GM23338 (cell line): ENCODE measurements around the gene UST. TPM values are rescaled to one million over a fixed set of nuclear protein-coding genes. Genes with fewer than 3 reads are reported as not detected.

ENCODE experiments used
- ATAC-seq: fragments of 200-7000 bp; cut with Tn5 transposase; 3 replicates; pipeline ENCODE4 v1.9.1; 2020
- DNase-seq: peaks from one replicate; pipeline ENCODE4 v3.0.0-alpha.2; 2015; ENCODE audit warnings: low spot score
- H2AFZ ChIP-seq: fragments of 200-600 bp; sonication (generic); 2 replicates; pipeline ENCODE4 v1.8.0; 2016; ENCODE audit warnings: antibody characterized with exemption, mild to moderate bottlenecking, moderate library complexity
- H3F3A ChIP-seq: fragments of 200-600 bp; sonication (generic); replicated peaks from 2 replicates; pipeline ENCODE4 v1.8.0; 2017; ENCODE audit warnings: antibody characterized with exemption, mixed run types, low read depth
- H3K27ac ChIP-seq: fragments of 200-600 bp; sonication (generic); 2 replicates; pipeline ENCODE4 v1.6.1; 2016; ENCODE audit warnings: low read depth
- H3K27me3 ChIP-seq: fragments of 200-600 bp; sonication (generic); 2 replicates; pipeline ENCODE4 v1.8.0; 2016; ENCODE audit warnings: mild to moderate bottlenecking, mixed run types, moderate library complexity; ENCODE audit not compliant: insufficient read depth
- H3K36me3 ChIP-seq: fragments of 200-600 bp; sonication (generic); 2 replicates; pipeline ENCODE4 v1.8.0; 2016; ENCODE audit warnings: mild to moderate bottlenecking; ENCODE audit not compliant: insufficient read depth
- H3K4me1 ChIP-seq: fragments of 200-600 bp; sonication (generic); 2 replicates; pipeline ENCODE4 v1.8.0; 2016; ENCODE audit warnings: mild to moderate bottlenecking, moderate library complexity; ENCODE audit not compliant: insufficient read depth
- H3K4me2 ChIP-seq: fragments of 200-600 bp; sonication (generic); 2 replicates; pipeline ENCODE4 v1.7.1; 2017; ENCODE audit warnings: mixed run types
- H3K4me3 ChIP-seq: fragments of 200-600 bp; sonication (generic); 2 replicates; pipeline ENCODE4 v1.6.1; 2016; ENCODE audit warnings: mixed run types
- H3K79me2 ChIP-seq: fragments of 200-600 bp; sonication (generic); replicated peaks from 2 replicates; pipeline ENCODE4 v1.8.0; 2017; ENCODE audit warnings: mild to moderate bottlenecking; ENCODE audit not compliant: insufficient read depth
- H3K9me2 ChIP-seq: fragments of 200-600 bp; sonication (generic); 2 replicates; pipeline ENCODE4 v1.8.0; 2017; ENCODE audit not compliant: insufficient read depth
- H4K20me1 ChIP-seq: fragments of 200-600 bp; sonication (generic); replicated peaks from 2 replicates; pipeline ENCODE4 v1.8.0; 2017; ENCODE audit warnings: mild to moderate bottlenecking; ENCODE audit not compliant: insufficient read depth
- H3K27ac Mint-ChIP-seq: 2 replicates; pipeline ENCODE4 v1.8.0; 2020; ENCODE audit warnings: inconsistent platforms, mild to moderate bottlenecking, moderate library complexity, mixed read lengths
- H3K27me3 Mint-ChIP-seq: 3 replicates; pipeline ENCODE4 v1.8.0; 2022; ENCODE audit warnings: low read depth, mild to moderate bottlenecking, moderate library complexity, mixed read lengths, inconsistent platforms; ENCODE audit not compliant: insufficient read depth, poor library complexity
- H3K36me3 Mint-ChIP-seq: 3 replicates; pipeline ENCODE4 v1.8.0; 2021; ENCODE audit warnings: low read depth, mild to moderate bottlenecking, inconsistent platforms, moderate library complexity, mixed read lengths
- H3K4me1 Mint-ChIP-seq: 3 replicates; pipeline ENCODE4 v1.8.0; 2020; ENCODE audit warnings: mild to moderate bottlenecking, inconsistent platforms, mixed read lengths
- H3K4me3 Mint-ChIP-seq: 3 replicates; pipeline ENCODE4 v1.8.0; 2021; ENCODE audit warnings: moderate library complexity, mild to moderate bottlenecking, inconsistent platforms, mixed read lengths
- H3K9me3 Mint-ChIP-seq: 3 replicates; pipeline ENCODE4 v1.8.0; 2020; ENCODE audit warnings: moderate library complexity, mild to moderate bottlenecking, inconsistent platforms, mixed read lengths
- CREB1 ChIP-seq: fragments of 250-450 bp; sonication (Bioruptor Pico); IDR thresholded peaks from 2 replicates; pipeline ENCODE4 v1.5.0; 2020; ENCODE audit warnings: low read depth, mild to moderate bottlenecking, moderate library complexity
- CTCF ChIP-seq, 2 experiments: fragments of 200-600 bp in 1 of 2; sonication (generic) in 1 of 2; conservative IDR thresholded peaks; 2 replicates each; pipeline versions ENCODE4 v1.5.1 to v1.6.1; 2016 to 2017; ENCODE audit warnings: antibody characterized with exemption in 2 of 2, low read depth in 2 of 2, mild to moderate bottlenecking in 2 of 2, moderate library complexity in 1 of 2
- ETS1 ChIP-seq: IDR thresholded peaks from 2 replicates; pipeline ENCODE4 v1.6.1; 2016; ENCODE audit warnings: antibody characterized with exemption
- EZH2 ChIP-seq: fragments of 200-600 bp; sonication (generic); IDR thresholded peaks from one replicate; pipeline ENCODE4 v1.8.0; 2017; ENCODE audit warnings: antibody characterized with exemption, mild to moderate bottlenecking, low read depth; ENCODE audit not compliant: unreplicated experiment
- EZH2phosphoT487 ChIP-seq: fragments of 200-600 bp; sonication (generic); IDR thresholded peaks from one replicate; pipeline ENCODE4 v1.8.1; 2018; ENCODE audit warnings: antibody characterized with exemption; ENCODE audit not compliant: unreplicated experiment
- JUNB ChIP-seq: IDR thresholded peaks from one replicate; pipeline ENCODE4 v1.6.1; 2016; ENCODE audit warnings: antibody characterized with exemption; ENCODE audit not compliant: unreplicated experiment
- NANOG ChIP-seq: IDR thresholded peaks from 2 replicates; pipeline ENCODE4 v1.6.1; 2016; ENCODE audit warnings: antibody characterized with exemption, borderline replicate concordance
- POLR2AphosphoS5 ChIP-seq: IDR thresholded peaks from 2 replicates; pipeline ENCODE4 v1.6.1; 2016; ENCODE audit warnings: antibody characterized with exemption, low read depth
- REST ChIP-seq: IDR thresholded peaks from one replicate; pipeline ENCODE4 v1.6.1; 2018; ENCODE audit warnings: antibody characterized with exemption; ENCODE audit not compliant: unreplicated experiment
- STAT1 ChIP-seq: IDR thresholded peaks from one replicate; pipeline ENCODE4 v1.6.1; 2016; ENCODE audit warnings: antibody characterized with exemption; ENCODE audit not compliant: unreplicated experiment
- ZNF114 ChIP-seq: fragments of 250-450 bp; sonication (Bioruptor Pico); IDR thresholded peaks from 2 replicates; pipeline ENCODE4 v1.5.0; 2020; ENCODE audit warnings: mild to moderate bottlenecking, moderate library complexity
- ZNF331 ChIP-seq: fragments of 250-450 bp; sonication (Bioruptor Pico); IDR thresholded peaks from 2 replicates; pipeline ENCODE4 v1.5.0; 2020; ENCODE audit warnings: low read depth, mild to moderate bottlenecking, moderate library complexity
- ZNF462 ChIP-seq: fragments of 250-450 bp; sonication (Bioruptor Pico); IDR thresholded peaks from 2 replicates; pipeline ENCODE4 v1.5.0; 2020; ENCODE audit warnings: mild to moderate bottlenecking, moderate library complexity
- polyA plus RNA-seq: library from polyadenylated mRNA; unstranded; fragments of >200 nt; fragmentation: Nextera tagmentation; extraction: Ambion mirVana; gene quantifications from 2 replicates; pipeline ENCODE4 v1.2.1, GENCODE V29; 2016
- total RNA-seq: library from RNA; depleted of rRNA; stranded (reverse); fragments of >200 nt; shearing (Covaris generic); gene quantifications from 2 replicates; pipeline ENCODE4 v1.2.3, GENCODE V29; 2014

UST gene
- total and polyA plus RNA-seq, 2 experiments from 2014 or later: 12.6 to 33.0 TPM

DNA sequence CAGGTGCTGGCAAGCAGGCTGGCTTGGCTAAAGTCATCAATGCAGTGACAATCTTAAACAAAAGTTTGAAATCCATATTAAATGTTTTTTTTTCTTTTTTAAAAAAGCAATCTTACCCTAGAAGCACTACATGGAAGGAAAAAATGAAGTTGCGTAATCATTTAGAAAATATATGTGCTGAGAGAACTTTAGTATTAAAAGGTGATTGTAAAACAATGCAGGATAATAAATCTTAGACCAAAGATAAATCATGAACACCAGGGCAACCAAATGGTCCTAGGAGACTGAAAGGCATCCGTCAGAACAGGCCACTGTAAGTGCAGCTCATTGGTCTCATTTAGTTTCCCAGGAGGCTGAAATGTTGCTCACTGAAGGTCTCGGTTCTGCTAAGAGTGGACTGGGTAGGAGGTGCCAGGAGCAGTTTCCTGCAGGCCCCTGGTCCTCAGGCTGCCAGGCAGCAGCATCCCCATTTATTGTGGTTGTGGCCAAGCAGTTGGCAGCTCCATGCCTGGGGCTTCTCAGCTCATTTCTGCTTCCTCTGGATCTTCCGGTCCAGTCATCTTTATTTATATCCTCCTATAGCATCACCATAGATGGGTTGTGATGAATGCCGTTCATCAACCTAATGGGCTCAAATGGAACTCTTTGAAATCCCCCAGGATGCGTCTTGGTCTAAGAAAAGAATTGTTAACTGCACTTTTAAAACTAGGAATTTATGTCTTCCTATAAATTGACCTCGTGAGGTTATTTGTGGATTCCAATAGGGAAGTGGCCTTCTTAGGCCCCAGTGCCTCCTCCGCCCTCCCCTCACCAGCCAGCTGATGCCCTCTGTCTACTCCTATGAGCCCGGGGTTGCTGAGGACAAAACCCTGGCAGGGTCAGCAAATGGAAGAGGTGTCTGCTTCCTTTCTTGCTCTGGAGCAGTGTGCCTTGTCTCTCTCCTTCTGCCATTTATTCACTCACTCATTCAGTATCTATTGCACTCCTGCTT lies 269.0 kb downstream of the UST start:
- Histone ChIP-seq H3K36me3 (0 out of 2 replicates have a peak, but pooled peaks cover 6% of the 10 kb centered on the region), H3K4me1 (peaks cover 27% of the 10 kb centered on the region), H3K27me3 (no peaks in the 10 kb centered on the region), H3K27ac (peak overlapping the region; percentile 77), H4K20me1 (no peaks in the 10 kb centered on the region), H3F3A (no peaks in the 10 kb centered on the region; the same call in 1 of the 2 replicates), H3K4me2 (peak overlapping the region; percentile 41), H3K79me2 (no peaks in the 10 kb centered on the region; the same call in 1 of the 2 replicates), H3K4me3 (no peak overlapping the region), H3K9me2 (no peaks in the 10 kb centered on the region), H2AFZ (no peak overlapping the region)
- peaks cover 62% of the 10 kb centered on the region for H3K4me1 Mint-ChIP-seq
- no peaks in the 10 kb centered on the region for H3K9me3 Mint-ChIP-seq
- DNase-seq (no peak), ATAC-seq (no peak)
- H3K4me3 Mint-ChIP-seq: peak overlapping the region; percentile 6; the same call in 1 of the 3 replicates
- peaks cover 35% of the 10 kb centered on the region for H3K36me3 Mint-ChIP-seq
- TF ChIP-seq NANOG (no peak), ETS1 (no peak), EZH2 (no peak), POLR2AphosphoS5 (no peak), JUNB (no peak), REST (no peak), CREB1 (CRISPR knock-in tag) (no peak), ZNF331 (CRISPR knock-in tag) (no peak), ZNF114 (CRISPR knock-in tag) (no peak), CTCF (conservative IDR thresholded peaks at IDR 0.05; ENCODE audit: low read depth in 2 of 2) (no peak), STAT1 (no peak), ZNF462 (CRISPR knock-in tag) (no peak), EZH2phosphoT487 (no peak)
- H3K27me3 Mint-ChIP-seq: peaks cover 11% of the 10 kb centered on the region
- H3K27ac Mint-ChIP-seq: peak overlapping the region; percentile 94
